Breast epithelium (tissue), 3 donors: ENCODE data around the gene GALNT8.

Experiments used
- CTCF ChIP-seq, 3 donors: fragments of 450-650 bp; IDR thresholded peaks; one replicate each; pipeline ENCODE4 v1.5.1; 2016 to 2017; ENCODE audit warnings: antibody characterized with exemption in 3 of 3, mild to moderate bottlenecking in 3 of 3, moderate library complexity in 3 of 3
- POLR2A ChIP-seq: fragments of 450-650 bp; IDR thresholded peaks from one replicate; pipeline ENCODE4 v1.6.1; 2016; ENCODE audit warnings: antibody characterized with exemption, mild to moderate bottlenecking, moderate library complexity
- POLR2AphosphoS5 ChIP-seq, 3 donors: sonication (generic); formaldehyde crosslinking; IDR thresholded peaks; one replicate each; pipeline ENCODE4 v1.6.1; 2017; ENCODE audit warnings: antibody characterized with exemption in 3 of 3

- TF ChIP-seq CTCF (IDR thresholded peaks at IDR 0.05) (no peak), POLR2A (no peak), POLR2AphosphoS5 (IDR thresholded peaks at IDR 0.05) (no peak)
These were observed 46.2 kb downstream of the GALNT8 start for GRCh38 chr12:4766445-4766844.
